GM13976 (cell line): Measurements from ENCODE around the gene ERCC5.
A peak's percentile ranks its signal among the peaks of the same experiment; 100 is the strongest.

ENCODE experiments used
- DNase-seq: peaks from one replicate; pipeline ENCODE4 v3.0.0; 2012; ENCODE audit warnings: low spot score
- in situ Hi-C: fragments of 300-500 bp; cut with MboI; formaldehyde crosslinking; loops from one replicate; pipeline ENCODE4 v1.12.0; 2022; ENCODE audit warnings: low sequenced_read_pairs, mixed read lengths, inconsistent platforms; ENCODE audit not compliant: unreplicated experiment
- TF ChIP-seq, protein P1 (sequence below): IDR thresholded peaks from 2 replicates; pipeline ENCODE4 v1.5.1; 2012; ENCODE audit warnings: borderline replicate concordance, mild to moderate bottlenecking; ENCODE audit not compliant: insufficient read depth; ENCODE audit errors: extremely low read depth, missing control alignments, control extremely low read depth

The ERCC5 gene

DNA sequence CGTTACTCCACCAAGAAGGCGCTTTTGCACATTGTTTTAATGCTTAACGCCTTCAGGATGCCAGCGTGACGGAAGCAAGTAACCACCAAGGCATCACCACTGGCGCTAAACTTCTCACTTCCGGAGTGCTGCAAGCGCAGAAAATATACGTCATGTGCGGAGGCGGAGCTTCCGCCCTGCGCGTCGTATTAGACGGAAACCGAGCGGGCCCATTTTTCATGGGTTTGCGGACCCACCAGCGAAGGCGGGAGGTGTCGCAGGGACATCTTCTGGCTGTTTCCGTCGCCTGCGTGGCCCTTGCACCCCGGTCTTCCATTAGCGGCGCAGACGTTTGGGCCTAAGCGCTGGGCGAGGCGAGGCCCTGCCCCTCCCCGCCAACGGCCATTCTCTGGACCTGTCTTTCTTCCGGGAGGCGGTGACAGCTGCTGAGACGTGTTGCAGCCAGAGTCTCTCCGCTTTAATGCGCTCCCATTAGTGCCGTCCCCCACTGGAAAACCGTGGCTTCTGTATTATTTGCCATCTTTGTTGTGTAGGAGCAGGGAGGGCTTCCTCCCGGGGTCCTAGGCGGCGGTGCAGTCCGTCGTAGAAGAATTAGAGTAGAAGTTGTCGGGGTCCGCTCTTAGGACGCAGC lies at the start of gene ERCC5:
TSS of gene ERCC5 (plus strand) at position 403 of the 631 bp plus-strand sequence. CDS start 235 bp downstream, outside the sequence.
- in situ Hi-C loops, result no loop called here
- peak; percentile 83 for DNase-seq
- TF ChIP-seq, protein P1, sequence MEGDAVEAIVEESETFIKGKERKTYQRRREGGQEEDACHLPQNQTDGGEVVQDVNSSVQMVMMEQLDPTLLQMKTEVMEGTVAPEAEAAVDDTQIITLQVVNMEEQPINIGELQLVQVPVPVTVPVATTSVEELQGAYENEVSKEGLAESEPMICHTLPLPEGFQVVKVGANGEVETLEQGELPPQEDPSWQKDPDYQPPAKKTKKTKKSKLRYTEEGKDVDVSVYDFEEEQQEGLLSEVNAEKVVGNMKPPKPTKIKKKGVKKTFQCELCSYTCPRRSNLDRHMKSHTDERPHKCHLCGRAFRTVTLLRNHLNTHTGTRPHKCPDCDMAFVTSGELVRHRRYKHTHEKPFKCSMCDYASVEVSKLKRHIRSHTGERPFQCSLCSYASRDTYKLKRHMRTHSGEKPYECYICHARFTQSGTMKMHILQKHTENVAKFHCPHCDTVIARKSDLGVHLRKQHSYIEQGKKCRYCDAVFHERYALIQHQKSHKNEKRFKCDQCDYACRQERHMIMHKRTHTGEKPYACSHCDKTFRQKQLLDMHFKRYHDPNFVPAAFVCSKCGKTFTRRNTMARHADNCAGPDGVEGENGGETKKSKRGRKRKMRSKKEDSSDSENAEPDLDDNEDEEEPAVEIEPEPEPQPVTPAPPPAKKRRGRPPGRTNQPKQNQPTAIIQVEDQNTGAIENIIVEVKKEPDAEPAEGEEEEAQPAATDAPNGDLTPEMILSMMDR, result peak; percentile 29

DNA sequence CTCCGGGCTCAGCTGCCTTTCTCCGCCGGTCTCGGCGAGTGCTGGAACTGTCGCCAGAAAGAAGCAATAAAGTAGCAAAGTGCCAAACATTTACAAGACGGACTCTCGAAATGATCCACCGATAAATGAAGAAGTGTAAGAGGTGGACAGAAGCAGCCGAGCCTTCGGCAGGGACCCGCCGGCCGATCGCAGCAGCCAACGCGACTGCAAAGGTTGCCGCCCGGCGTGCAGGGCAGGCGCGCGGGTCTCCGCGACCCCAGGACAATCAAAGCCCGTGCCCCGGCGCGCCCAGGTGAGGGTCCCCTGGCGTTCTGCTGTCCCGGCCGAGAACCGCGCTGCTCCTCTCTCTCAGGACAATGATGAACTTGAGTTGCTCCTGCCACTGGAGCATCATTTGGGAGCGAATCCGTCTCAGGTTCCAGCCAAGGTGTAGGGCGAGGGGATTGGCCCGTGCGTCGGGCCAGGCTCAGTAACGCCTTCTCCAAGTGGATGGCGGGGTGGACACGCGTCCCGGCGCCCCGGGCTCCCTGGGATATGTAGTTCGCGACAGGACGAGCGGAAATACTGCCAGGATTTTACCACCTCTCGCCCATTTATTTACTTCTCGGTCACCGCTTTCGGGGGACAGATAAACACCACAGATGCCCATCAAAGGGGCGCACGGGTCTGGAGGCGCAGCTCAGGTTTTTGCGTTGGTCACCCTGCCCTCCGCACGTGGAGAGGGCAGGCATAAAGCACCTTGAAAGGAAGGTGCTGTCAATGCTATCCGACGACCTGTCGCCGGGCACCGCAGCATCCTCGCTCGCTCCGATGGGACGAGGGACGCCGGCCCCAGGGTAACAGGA lies 47.0 kb upstream of the ERCC5 start, which contains the start of the genes BIVM and POGLUT2:
TSS of gene BIVM (plus strand) at position 539 of the 845 bp plus-strand sequence. CDS start 8,149 bp downstream, outside the sequence.
TSS of gene POGLUT2 (minus strand) at position 396 of the 845 bp plus-strand sequence. CDS start at position 90, 306 bp downstream.
- in situ Hi-C loops, result no loop called here
- DNase-seq, result peak; percentile 95

DNA sequence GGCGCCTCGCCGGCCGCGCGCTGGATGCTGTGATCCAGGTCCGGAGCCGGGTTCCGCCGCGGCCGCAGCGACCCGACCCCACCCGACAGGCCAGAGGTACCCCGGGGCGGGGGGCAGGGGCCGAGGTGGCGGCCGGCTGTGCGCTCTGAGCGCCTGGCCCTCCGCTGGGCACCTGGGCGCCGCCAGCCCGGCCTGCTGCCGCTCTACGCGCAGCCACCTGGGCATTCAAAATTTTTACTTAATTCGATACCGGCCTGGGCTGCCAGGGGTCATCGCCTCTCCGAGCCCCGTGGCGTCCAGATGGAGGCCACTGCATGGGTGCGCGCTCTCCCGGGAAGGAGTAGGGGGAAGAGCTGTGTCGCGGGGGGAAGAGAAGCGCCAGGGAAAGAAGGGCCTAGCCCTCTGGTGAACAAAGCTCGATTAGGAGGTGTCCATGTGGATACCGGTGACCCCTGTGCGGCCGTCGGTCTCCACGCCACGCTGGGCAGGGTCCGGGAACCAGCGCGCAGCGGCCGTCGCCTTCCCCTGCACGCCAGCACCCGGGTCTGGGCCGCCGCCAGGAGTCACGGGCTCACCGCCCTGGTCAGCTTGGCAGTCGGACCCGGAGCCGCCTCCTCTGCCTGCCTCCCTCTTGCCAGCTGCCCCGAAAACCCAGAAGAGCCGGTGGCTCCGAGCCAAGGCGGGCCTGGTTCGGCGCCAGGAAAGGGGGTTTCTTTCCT lies 46.2 kb upstream of the ERCC5 start:
- TF ChIP-seq, protein P1, result no peak
- DNase-seq, result peak; percentile 47
- in situ Hi-C loops, result no loop called here

More for the DNA sequence above, 47.0 kb upstream of the ERCC5 start, which contains the start of the genes BIVM and POGLUT2:
- TF ChIP-seq, protein P1, result no peak

DNA sequence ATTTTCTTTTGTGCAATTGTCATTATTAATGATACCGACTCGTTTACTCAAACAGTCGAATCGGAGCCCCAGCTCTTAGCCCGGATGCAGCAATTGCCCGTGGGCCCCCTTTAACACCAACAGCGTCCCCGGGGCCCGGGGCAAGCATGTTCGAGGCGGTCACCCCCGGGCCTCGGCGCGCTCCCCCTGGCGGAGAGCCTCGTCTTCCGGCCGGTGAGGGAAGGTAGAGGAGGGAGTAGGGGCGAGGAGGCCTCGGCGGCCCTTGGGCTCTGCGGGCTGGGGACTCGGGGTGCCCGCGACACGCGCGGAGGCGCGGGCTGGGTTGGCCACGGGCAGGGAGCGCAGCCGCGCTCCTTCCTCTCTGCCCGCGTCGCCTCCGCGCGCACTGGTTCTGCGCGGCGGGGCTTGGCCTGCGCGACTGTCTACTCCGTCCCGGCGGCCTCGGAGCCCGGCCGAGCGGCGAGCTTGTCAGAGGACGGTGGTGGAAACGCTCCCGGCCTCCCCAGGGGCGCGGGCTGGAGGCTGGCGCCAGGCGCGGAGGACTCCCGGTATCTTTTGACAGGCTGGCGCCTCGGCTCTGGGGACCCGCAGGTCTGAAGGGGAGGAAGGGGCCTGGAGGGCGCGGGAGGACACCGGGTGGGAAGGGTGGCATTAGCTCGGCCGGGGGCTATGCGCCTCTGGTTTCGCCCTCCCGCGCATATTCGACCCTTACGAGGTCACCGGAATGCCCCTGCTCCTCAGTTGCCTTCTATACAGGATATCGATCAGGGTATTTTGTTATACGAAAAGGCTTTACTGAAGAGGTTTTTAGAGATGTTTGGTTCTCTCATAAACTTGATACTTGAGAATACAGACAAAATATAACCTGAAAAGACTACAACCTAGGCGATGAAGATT lies 45.4 kb upstream of the ERCC5 start:
- in situ Hi-C loops, result no loop called here
- DNase-seq, result peak; percentile 93
- TF ChIP-seq, protein P1, result peak; percentile 97

DNA sequence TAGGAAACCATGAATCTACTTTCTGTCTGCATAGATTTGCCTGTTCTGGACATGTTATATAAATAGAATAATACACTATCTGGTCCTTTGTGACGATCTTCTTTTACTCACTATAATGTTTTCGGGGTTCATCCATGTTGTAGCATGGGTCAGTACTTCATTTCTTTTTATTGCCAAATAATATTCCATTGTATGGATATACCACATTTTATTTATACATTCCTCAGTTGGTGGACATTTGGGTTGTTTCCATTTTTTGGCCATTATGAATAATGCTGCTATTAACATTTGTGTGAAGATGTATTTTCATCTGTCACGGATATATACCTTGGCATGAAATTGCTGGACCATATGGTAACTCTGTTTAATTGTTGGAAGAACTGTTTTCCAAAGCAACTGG lies 40.2 kb upstream of the ERCC5 start:
- TF ChIP-seq, protein P1, result no peak
- DNase-seq, result no peak
- in situ Hi-C loops, result no loop called here
